Psoas muscle (tissue), 8 donors: Measurements from ENCODE around the gene CTRB1. TPM values are rescaled to one million over a fixed set of nuclear protein-coding genes. Genes with fewer than 3 reads are reported as not detected.

Experiments used
- ATAC-seq, 4 donors: fragments of 200-7000 bp; cut with Tn5 transposase; one replicate each; pipeline ENCODE4 v1.9.1; 2020; ENCODE audit warnings: moderate library complexity in 3 of 4, mild to moderate bottlenecking in 2 of 4
- DNase-seq, 2 donors: peaks; one replicate each; pipeline ENCODE4 v3.0.0-alpha.2; 2020
- H3K27ac ChIP-seq: fragments of 200-600 bp; one replicate; pipeline ENCODE4 v1.8.0; 2022
- H3K27me3 ChIP-seq, 3 donors: fragments of 200-600 bp in 1 of 3; one replicate each; pipeline versions ENCODE4 v1.6.1 to v1.8.0; 2013 to 2022; ENCODE audit warnings: low read length in 2 of 3, mild to moderate bottlenecking in 2 of 3, moderate library complexity in 1 of 3; ENCODE audit not compliant: insufficient read depth in 3 of 3
- H3K36me3 ChIP-seq, 2 donors: fragments of 200-600 bp in 1 of 2; one replicate each; pipeline versions ENCODE4 v1.6.1 to v1.8.0; 2013 to 2022; ENCODE audit warnings: low read depth in 1 of 2, mild to moderate bottlenecking in 1 of 2, moderate library complexity in 1 of 2; ENCODE audit not compliant: insufficient read depth in 1 of 2
- H3K4me1 ChIP-seq: fragments of 200-600 bp; one replicate; pipeline ENCODE4 v1.8.0; 2022
- H3K4me3 ChIP-seq: fragments of 200-600 bp; one replicate; pipeline ENCODE4 v1.8.0; 2022; ENCODE audit warnings: mild to moderate bottlenecking
- H3K9me3 ChIP-seq: fragments of 200-600 bp; one replicate; pipeline ENCODE4 v1.8.0; 2022
- CTCF ChIP-seq: fragments of 200-600 bp; IDR thresholded peaks from one replicate; pipeline ENCODE4 v1.8.0; 2022; ENCODE audit warnings: antibody characterized with exemption
- WGBS, 3 donors: extraction: QIAGEN DNeasy Blood & Tissue Kit; methylation state at CpG; one replicate each; pipeline versions ENCODE4 v1.1.6 to v1.1.7; 2013; 5-methylcytosine and 5-hydroxymethylcytosine counted together
- intact Hi-C, 2 donors: fragments of 100-400 bp; cut with DNase I; formaldehyde crosslinking; loops; one replicate each; pipeline versions ENCODE4 v1.11.0 to v1.14.2; 2022
- polyA plus RNA-seq, 3 donors: library from polyadenylated mRNA; stranded (reverse); fragments of 200-250 nt; gene quantifications; one replicate each; pipeline ENCODE4 v1.2.3, GENCODE V29; 2013
- total RNA-seq, 4 donors: library from RNA; stranded (reverse); fragmentation: NEBNext Ultra II Directional in 2 of 4; extraction: Animal tissue kit (Norgen Biotek cat#: 25700) in 2 of 4; gene quantifications; one replicate each; pipeline versions ENCODE4 v1.2.1 to v1.2.4, GENCODE V29; 2021 to 2023
- donor health status: healthy with polysubstance abuse.
- donor health status: DM: no; HTN: no; CAD: no; lungs with moderate emphysema.
- donor health status: Bipolar disorder and iron deficiency.
- donor health status: healthy.
- donor health status: DM: yes; HTN: yes; CAD: no.
- donor health status: DM: no; HTN: no; CAD: no.
- donor health status: DM: no; HTN: no; CAD: no.
- donor health status: DM: yes; HTN: yes; CAD: no.

The CTRB1 gene
- total and polyA plus RNA-seq, 7 donors = 0.03 to 3.9 (median 1.2) TPM; not detected in 2

GRCh38 chr16:75261590-75262078 lies 42.8 kb downstream of the CTRB1 start:
- Histone ChIP-seq H3K4me3 (peak overlapping the region; percentile 100), H3K9me3 (no peaks in the 10 kb centered on the region), H3K36me3 (peaks cover 0 to 11% of the 10 kb centered on the region in 2 donors), H3K4me1 (peaks cover 83% of the 10 kb centered on the region), H3K27me3 (no peaks in the 10 kb centered on the region), H3K27ac (peak overlapping the region; percentile 99)
- no peak for TF ChIP-seq CTCF
- ATAC-seq (no peak), DNase-seq (no peak)
- intact Hi-C loops = loop anchor here in 1 of 2 donors (5.0 kb wide), 1 partner anchor 41 kb away; no protein-coding TSS in a partner anchor
- WGBS, 3 donors = 70 to 93% (median 88%) methylated on average over 3 of the region's 3 CpGs

GRCh38 chr16:75262104-75262799 lies 43.5 kb downstream of the CTRB1 start:
- no peak for TF ChIP-seq CTCF
- H3K27ac ChIP-seq = peak overlapping the region; percentile 99
- H3K9me3 ChIP-seq = no peaks in the 10 kb centered on the region
- peak overlapping the region; percentile 100 for H3K4me3 ChIP-seq
- H3K27me3 ChIP-seq = no peaks in the 10 kb centered on the region
- intact Hi-C loops = loop anchor here in 1 of 2 donors (5.0 kb wide), 1 partner anchor 40 kb away; no protein-coding TSS in a partner anchor
- H3K4me1 ChIP-seq = peaks cover 82% of the 10 kb centered on the region
- 59 to 68% (median 63%) methylated on average over 14 of the region's 14 CpGs for WGBS, 3 donors
- DNase-seq = peak; percentile 51 to 71
- ATAC-seq = no peak
- peaks cover 0 to 11% of the 10 kb centered on the region in 2 donors for H3K36me3 ChIP-seq

GRCh38 chr16:75262800-75263127 lies 44.0 kb downstream of the CTRB1 start:
- Histone ChIP-seq H3K36me3 (peaks cover 0 to 11% of the 10 kb centered on the region in 2 donors), H3K9me3 (no peaks in the 10 kb centered on the region), H3K4me3 (peak overlapping the region; percentile 100), H3K27ac (peak overlapping the region; percentile 99), H3K27me3 (no peaks in the 10 kb centered on the region), H3K4me1 (peaks cover 82% of the 10 kb centered on the region)
- 51 to 76% (median 58%) methylated on average over 5 of the region's 5 CpGs for WGBS, 3 donors
- TF ChIP-seq CTCF = no peak
- intact Hi-C loops = loop anchor here in 1 of 2 donors (5.0 kb wide), 1 partner anchor 40 kb away; no protein-coding TSS in a partner anchor
- ATAC-seq (no peak), DNase-seq (no peak)

- WGBS, 3 donors = 35 to 45% (median 40%) methylated on average over 13 to 14 of the region's 14 CpGs
- no peaks in the 10 kb centered on the region for H3K9me3 ChIP-seq
- H3K27me3 ChIP-seq = no peaks in the 10 kb centered on the region
- intact Hi-C loops = loop anchor here in 1 of 2 donors (5.0 kb wide), 1 partner anchor 39 kb away; no protein-coding TSS in a partner anchor
- H3K27ac ChIP-seq = peak overlapping the region; percentile 99
- H3K4me3 ChIP-seq = peak overlapping the region; percentile 100
- no peak for ATAC-seq
- H3K36me3 ChIP-seq = peaks cover 0 to 11% of the 10 kb centered on the region in 2 donors
- no peak for TF ChIP-seq CTCF
- peaks cover 80% of the 10 kb centered on the region for H3K4me1 ChIP-seq
- DNase-seq = no peak
Measured at GRCh38 chr16:75263291-75263962, 44.6 kb downstream of the CTRB1 start.
